DMS153 (cell line): ENCODE results near the gene RAPGEF2.
"Not testable (repeated sequence)": the region's sequence is repeated elsewhere in the genome, so short reads cannot be mapped to it uniquely, and the experiment has no call there.

Source experiments
- DNase-seq: peaks from one replicate; lab custom pipeline; 2025; lab: John Stamatoyannopoulos, UW

RAPGEF2 gene

DNA sequence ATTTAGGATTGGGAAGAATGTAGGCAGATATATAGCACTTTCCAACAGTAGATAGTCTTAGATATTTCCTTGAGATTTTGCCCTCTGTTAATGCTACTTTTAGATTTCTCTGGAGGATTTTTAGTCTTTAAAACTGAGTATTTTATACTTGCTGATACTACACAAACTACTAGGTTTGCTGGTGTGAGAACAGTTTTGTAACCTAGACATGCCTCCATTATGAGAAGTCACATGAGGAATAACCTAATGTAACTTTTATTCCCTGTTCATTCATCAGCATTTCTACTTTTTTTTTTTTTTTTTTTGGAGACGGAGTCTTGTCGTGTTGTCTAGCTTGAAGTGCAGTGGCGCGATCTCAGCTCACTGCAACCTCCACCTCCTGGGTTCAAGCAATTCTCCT, 137.2 kb downstream of the RAPGEF2 start:
- DNase-seq: no peak

DNA sequence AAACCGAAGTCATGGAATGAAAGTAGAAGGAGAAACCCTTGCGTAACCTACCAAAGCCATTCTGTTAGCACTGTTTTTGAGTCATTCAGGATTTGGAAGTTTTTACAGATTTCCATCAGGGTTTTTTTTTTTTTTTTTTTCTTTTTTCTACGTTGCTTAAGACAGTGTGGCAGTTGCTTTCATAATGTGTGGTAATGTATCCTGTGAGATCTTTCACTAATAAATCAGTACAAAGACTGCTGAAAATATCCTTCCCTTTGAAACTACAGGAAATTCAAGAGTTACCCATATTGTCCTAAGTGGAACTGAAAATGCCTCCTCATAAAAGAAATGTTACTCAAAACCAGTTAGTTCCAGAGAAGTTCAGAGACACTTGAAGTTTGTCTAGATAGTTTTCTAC, 137.8 kb downstream of the RAPGEF2 start:
- no peak for DNase-seq

DNA sequence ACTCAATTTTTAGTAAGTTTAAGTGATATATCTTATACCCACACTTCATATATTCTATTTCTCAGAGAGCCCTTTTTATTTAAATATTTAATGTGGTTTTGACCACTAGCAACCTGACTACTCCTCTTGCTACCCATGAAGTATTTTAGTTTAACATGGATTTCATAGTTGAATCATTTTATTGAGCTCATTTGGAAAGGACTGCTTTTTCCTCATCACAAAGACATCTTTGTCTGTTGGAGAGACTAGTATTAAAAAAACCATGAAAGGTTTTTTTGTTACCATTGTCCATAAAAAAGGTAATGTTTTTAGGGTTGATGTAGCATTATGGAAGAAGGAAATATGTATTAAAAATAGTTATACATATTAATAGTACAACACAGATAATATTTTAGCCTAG, 139.5 kb downstream of the RAPGEF2 start:
- DNase-seq: no peak

DNA sequence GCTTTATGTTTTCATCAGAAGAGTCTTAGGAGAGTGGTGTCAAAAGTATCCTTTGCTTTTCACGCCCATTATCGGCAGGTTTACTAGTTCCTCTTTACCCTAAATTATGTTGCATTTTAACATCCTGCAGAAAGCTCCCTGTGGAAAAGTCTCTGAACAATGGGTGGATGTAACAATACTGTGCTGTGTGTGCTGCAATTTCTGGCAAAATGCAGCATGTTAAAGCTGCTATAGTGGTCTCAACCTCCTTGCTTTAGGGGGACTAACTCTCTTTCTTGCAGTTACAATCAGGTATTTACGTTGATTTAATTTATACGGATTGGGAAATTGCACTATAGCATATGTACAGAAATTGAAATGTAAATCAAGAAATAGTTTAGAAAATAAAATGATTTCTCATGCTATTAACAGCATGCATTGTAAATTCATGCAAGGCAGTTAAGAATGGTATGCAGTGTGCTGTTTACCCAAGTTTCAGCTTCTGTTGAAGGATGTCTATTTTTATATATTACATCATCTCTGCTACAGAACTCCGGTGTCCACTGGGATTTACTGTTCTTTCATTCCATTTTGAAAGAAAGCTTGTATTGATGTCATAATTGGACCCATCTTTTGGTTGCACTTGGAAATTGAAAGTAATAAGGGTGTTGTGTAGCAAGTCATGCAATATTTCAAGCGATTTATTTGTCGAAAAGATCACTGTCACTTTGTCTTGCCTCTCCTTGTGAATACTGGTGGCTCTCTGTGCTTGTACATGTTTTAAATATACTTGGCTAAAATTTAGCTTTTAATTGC, 145.7 kb downstream of the RAPGEF2 start:
- peak; percentile 60 for DNase-seq

DNA sequence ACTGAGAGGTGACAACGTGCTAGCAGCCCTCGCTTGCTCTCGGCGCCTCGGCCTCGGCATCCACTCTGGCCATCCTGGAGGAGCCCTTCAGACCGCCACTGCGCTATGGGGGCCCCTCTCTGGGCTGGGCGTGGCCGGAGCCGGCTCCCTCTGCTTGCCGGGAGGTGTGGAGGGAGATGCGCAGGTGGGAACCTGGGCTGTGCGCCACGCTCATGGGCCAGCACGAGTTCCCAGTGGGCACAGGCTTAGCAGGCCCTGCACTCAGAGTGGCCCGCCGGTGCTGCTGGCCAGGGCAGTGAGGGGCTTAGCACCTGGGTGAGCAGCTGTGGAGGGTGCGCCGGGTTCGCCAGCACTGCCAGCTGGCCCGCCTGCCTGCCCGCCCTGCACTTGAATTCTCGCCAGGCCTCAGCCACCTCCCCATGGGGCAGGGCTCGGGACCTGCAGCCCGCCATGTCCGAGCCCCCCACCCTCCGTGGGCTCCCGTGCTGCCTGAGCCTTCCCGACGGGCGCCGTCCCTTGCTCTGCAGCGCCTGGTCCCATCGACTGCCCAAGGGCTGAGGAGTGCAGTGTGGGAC, 148.0 kb downstream of the RAPGEF2 start:
- no peak for DNase-seq

DNA sequence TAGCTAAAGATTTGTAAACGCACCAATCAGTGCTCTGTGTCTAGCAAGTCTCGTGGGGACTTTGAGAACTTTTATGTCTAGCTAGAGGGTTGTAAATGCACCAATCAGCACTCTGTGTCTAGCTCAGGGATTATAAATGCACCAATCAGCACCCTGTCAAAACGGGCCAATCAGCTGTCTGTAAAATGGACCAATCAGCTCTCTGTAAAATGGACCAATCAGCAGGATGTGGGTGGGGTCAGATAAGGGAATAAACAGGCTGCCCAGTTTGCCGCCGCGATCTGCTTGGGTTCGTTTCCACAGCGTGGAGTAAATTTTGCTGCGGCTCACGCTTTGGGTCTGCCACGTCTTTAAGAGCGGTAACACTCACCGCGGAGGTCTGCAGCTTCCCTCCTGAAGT, 148.7 kb downstream of the RAPGEF2 start:
- not testable (repeated sequence) for DNase-seq

DNA sequence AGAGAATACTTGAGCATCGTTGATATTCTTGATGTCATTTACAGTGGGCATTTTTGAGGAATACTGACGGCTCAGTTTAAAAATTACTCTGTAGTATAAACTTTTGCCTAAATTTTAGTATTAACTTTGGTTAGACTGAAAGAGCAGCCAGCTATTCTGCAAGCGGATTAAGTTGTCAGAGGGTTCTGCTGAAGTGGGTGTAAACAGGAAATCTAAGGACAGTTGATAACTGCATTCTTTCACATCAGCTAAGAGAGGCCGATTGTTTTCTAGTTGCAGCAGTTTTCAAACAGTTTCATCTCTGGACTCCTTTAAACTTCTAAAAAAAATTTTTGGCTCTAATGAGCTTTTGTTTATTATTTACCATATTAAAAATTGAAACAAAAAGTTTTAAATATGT, 149.6 kb downstream of the RAPGEF2 start:
- DNase-seq: no peak

DNA sequence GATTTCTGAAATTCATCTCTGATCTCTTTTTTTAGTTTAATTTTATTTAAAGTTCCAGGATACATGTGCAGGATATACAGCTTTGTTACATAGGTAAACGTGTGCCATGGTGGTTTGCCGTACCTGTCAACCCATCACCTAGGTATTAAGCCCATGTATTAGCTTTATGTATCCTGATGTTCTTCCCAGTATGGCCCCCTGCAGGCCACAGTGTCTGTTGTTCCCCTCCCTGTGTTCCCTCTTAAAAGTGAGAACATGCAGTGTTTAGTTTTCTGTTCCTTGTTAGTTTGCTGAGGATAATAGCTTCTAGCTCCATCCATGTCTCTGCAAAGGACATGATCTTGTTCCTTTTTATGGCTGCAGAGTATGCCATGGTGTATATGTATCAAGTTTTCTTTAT, 153.2 kb downstream of the RAPGEF2 start:
- no peak for DNase-seq

DNA sequence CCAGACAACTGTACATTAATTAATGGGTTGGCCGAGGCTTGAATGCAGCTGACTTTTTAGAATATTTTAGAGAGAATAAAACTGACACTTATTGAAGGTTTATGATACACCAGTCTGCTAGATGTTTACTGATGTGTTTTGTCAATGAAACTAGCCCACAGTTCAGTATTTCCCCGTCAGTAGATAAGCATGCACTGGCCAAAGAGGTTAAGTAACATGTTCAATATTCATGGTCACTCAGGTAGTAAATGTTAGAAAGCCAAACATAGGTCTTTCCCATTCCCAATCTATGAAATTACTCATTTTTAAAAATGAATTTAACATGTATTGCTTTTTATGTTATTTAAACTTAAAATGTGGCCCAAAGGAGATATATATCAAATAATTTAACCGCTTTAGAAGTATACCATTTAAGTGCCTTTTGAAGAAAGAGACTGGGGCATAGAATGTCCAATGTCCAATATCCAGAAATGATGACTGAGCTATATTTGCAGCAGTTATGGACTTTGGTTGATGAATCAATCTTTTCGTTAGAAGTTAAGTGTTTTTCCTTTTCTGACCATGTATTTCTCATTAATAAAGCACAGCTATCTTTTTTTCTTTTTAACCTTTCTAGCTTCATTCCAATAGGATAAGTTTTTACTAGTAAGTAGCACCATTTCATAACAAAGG, 156.1 kb downstream of the RAPGEF2 start:
- no peak for DNase-seq

DNA sequence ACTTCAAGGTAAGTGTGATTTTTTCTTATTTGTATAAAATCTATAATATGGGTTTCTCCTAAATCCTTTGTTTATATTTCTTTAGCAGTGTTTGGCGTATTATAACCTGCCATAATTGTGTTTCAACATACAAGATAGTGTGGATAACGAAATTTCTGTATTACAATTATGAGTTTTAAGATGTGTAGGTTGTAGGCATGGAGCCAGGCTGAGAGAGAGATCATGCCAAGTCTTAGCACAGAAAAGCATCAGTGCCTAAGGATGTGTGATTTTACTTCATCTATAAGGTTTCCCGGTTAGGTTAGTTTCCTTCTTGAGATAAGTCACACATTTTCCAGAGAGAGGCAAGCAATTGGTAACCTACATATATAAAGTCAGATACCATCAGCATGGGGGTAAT, 161.2 kb downstream of the RAPGEF2 start:
- DNase-seq: no peak

DNA sequence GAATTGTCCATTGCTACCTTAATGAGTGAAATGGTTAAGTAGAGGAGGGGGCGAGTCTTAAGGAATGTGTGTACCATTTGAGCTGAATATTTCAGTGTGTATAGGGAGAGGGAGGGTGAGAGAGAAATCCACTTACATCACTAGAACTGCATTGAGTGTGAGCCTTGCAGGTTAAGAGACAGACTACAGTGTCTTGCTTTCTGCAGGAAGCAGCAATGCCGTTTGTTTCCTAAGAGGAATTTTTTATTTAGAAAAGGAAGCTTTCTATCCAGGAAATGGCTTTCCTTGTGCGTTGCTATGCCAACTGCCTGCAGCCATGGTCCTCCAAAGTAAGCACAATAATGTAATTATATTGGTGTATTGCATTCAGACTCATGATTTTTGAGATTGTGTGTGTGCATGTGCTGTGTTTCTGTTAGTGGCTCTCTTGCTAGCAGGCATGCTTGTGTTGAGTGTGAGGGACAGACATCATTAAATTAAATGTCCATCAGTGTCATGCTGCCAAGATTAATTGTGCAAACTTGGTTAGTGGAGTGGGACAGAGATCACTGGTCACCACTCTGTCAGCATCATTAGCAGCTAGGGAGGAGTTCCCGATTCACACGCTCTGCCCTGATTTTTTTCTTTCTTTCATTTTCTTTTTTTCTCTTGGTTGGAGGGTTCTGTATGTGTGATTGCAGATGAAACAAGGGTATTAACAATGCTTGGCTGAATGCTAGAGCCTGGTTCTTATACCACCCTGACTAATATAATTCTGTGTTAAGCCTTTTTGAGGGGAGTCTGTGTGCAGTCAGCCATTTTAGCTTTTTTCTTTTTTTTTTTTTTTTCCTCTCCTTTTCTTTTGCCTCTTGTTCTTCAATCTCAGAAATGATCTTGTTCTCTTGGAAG, 164.3 kb downstream of the RAPGEF2 start:
- no peak for DNase-seq

DNA sequence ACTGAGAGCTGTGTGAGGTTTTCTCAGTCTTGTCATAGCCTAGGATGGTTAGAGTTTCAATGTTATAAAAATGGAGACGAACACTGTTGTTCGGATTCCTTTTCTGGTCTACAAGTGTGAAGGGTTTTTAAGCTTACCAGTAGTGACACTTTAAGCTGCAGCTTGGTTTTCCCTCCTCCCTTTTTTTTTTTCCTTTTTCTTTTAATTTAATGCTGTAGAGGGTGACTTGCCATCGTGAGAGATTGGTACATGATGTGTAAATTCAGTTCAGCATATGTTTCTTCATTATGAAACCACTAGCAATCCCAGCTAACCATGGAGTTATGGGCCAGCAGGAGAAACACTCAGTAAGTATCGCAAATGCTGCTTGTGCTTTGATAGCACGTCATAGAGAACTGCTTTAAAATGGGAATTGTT, 165.0 kb downstream of the RAPGEF2 start:
- no peak for DNase-seq

DNA sequence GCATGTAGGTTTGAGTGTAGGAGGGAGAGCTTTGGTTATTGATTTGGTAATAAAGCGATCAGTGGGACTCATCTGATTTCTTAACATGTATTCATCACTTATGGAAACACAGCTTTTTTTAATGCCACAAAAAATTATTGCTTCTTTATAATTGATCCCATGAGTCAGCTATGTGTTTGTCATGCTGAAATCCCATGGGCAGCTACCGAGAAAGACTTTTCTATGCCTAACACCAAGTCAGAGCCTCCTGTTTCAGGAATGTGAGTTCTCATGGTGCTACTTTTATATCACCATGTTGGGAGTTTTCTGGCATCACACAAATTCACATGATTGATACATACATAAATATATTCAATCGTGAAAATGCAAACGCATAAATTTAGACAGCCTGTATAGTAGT, 165.7 kb downstream of the RAPGEF2 start:
- DNase-seq: no peak

DNA sequence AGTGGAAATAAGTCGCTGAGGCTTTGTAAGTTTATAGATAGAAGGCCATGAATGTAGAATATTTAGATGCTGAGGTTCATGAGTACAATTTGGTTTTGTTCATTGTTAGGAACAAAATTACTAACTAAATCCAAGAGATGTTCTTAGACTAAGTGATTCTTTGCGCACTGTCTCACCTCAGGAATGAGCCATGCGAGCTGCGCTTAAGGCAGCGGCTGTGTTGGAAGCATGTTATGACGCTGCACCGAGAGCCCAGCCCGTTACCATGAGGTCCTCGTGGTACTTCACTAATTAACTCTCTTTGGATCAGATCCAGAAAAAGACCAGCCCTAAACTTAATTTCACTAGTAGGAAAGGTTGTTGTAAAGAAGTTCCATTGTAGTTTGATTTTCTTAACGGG, 166.2 kb downstream of the RAPGEF2 start:
- no peak for DNase-seq

DNA sequence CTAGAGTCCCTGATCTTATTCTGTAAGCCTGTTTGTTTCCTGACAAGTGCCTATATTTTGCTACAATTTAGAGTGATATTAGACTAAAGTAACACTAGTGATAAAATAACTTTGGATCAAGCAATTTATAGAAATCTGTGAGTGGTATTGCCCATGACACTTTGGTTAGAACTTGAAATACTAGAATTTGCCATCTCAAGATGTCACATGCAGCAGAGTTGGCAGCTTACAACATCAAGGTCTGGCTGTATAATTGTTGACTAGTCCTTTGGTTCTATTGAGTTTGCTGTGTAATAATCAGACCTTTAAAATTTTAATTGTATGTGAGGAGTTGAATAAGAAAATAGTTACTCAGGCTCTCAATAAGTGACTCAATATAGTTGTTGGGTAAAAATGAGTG, 167.1 kb downstream of the RAPGEF2 start:
- no peak for DNase-seq

DNA sequence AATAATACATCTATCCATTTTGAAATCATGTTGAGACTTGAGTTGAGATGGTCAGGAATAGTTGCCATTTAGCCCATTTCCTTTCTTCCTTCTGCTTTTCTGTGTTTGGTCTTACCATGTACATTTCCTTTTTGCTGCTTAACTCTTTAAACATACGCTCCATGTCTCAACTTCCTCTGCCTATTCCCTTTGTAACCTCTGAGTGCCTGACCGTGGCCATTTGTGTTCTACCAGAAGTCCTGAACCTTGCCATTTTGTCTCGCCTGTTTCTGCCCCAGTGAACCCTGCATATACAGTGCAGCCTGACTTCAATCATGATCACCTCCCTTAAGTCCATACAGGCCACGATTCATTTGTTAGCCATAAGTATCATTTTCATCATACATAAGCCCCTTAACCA, 169.0 kb downstream of the RAPGEF2 start:
- no peak for DNase-seq

DNA sequence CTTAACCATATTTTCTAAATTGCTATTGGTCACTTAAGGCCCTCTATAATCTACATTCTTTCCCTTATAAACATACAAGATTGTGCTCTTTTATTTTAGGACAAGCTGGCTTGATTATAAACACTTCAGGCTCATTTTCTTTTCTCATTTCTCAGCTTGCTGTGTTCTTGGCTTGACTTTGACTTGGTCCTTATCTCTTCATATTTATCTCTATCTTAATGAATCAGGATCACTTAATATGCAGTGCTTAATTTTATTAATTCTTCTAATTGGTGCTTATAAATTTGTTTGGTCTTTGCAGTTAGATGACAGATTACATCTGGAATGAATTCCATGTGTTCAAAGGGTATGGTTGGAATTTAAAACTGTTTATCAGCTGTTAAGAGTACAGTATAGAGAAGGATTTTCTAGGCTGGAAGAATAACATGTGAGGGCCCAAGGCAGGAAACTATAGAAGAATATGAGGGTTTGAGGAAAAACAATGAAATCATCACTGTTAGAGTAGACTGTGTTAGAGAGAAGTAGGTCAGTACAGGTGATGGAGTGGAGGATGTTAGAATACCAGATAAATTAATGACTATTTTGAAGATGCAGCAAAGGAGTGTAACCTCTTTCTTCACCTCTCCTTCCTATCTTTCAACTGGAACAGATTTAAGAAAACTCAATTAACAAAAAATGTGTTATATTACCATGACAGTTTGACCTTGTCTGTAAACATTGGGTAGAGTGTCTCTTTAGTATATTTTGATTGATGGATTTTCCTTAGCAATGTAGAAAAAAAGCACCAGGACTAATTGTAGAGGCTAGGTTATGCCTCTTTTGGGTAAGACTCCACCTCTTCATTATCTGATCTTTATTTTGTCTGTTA, 169.6 kb downstream of the RAPGEF2 start:
- no peak for DNase-seq

DNA sequence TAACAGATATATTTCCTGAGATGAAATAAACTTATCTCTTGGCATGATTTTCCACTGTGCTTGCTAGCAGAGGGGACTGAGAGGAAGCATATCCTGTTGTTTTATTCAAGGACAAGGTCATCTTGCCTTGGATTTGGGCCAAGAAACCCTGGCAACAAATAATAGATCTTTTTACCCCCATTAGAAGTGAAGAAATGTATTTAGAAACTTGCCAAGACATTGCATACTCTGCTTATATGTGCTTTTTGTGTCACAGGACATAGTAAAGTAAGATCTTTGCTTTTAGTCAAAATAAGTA, 170.2 kb downstream of the RAPGEF2 start:
- peak; percentile 34 for DNase-seq

DNA sequence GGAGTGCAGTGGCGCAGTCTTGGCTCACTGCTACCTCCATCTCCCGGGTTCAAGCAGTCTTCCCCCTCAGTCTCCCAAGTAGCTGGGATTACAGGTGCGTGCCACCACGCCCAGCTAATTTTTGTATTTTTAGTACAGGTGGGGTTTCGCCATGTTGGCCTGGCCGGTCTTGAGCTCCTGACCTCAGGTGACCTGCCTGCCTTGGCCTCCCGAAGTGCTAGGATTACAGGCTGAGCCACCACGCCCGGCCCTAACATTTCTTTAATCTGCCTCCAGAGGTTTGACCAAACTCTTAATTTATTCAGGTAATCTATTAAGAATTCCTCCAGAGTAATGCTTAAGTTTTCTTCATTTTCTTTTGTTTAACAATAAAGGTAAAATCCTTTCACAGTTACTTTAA, 171.0 kb downstream of the RAPGEF2 start:
- no peak for DNase-seq

DNA sequence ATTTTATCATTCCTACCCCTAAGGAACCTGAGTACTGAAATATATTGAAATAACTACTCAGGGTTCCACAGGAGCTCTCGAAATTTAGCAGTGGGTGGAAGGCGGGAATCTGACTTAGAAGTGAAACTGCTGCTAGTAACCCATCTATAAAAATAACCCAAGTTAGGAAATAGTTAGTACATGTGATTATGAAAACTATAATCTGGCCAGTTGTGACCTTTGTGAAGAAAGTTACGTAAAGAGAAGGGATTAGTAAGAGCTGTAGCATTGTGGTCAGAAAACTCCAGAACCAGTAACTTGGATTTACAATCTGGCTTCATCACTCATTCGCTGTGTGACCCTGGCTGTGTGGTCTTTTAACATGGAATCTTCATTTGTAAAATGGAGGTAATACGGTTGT, 175.5 kb downstream of the RAPGEF2 start:
- no peak for DNase-seq

DNA sequence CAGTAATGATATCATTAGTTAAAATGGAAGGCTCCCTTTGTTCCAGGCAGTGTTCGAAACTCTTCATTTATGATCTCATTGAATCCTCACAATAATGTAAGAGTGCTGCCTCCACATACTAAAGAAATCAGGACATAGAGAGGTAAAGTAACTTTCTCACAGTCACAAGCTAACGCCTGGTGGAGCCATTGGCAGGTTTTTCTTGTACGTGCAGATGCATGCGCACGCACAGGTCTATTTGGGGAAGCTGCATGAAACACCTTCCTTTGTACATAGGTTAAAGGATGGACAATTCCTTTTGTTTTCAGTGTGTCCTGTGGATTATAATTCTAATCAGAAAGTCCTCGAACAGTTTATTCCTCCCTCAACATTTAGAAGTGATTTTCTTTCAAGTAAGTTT, 176.2 kb downstream of the RAPGEF2 start:
- no peak for DNase-seq
